DND-41 (cell line): Measurements from ENCODE around the gene CLTB.

Experiments used
- ATAC-seq: fragments of 200-7000 bp; cut with Tn5 transposase; 3 replicates; pipeline ENCODE4 v1.9.1; 2021; ENCODE audit warnings: low read depth; ENCODE audit not compliant: insufficient read depth
- DNase-seq: peaks from one replicate; pipeline ENCODE4 v3.0.0-alpha.2; 2020
- H2AFZ ChIP-seq: 2 replicates; pipeline ENCODE4 v1.6.0; 2012; ENCODE audit warnings: low read depth, low read length
- H3K27ac ChIP-seq: 2 replicates; pipeline ENCODE4 v1.5.1; 2012; ENCODE audit warnings: low read length, inconsistent platforms
- H3K27me3 ChIP-seq: fragments of 200-600 bp; sonication (generic); 2 replicates; pipeline ENCODE4 v1.6.0; 2012; ENCODE audit warnings: low read length, mild to moderate bottlenecking, inconsistent platforms; ENCODE audit not compliant: insufficient read depth, poor library complexity
- H3K36me3 ChIP-seq: 2 replicates; pipeline ENCODE4 v1.5.1; 2012; ENCODE audit warnings: low read length, inconsistent platforms; ENCODE audit not compliant: insufficient read depth
- H3K4me1 ChIP-seq: 2 replicates; pipeline ENCODE4 v1.5.1; 2012; ENCODE audit warnings: mild to moderate bottlenecking, low read length; ENCODE audit not compliant: insufficient read depth
- H3K4me2 ChIP-seq: 2 replicates; pipeline ENCODE4 v1.6.0; 2012; ENCODE audit warnings: mild to moderate bottlenecking, moderate library complexity, low read length, inconsistent platforms; ENCODE audit not compliant: insufficient read depth
- H3K4me3 ChIP-seq, 2 experiments: fragments of 200-600 bp in 1 of 2; shearing (Covaris generic) in 1 of 2; 2 replicates each; pipeline ENCODE4 v1.5.1; 2012 to 2016; ENCODE audit warnings: inconsistent platforms in 2 of 2, low read length in 2 of 2, mild to moderate bottlenecking in 2 of 2, low read depth in 1 of 2, moderate library complexity in 1 of 2
- H3K79me2 ChIP-seq: 2 replicates; pipeline ENCODE4 v1.6.0; 2012; ENCODE audit warnings: low read length, inconsistent platforms; ENCODE audit not compliant: insufficient read depth
- H3K9ac ChIP-seq: 2 replicates; pipeline ENCODE4 v1.6.0; 2012; ENCODE audit warnings: low read depth, mild to moderate bottlenecking, inconsistent platforms, low read length, moderate library complexity
- H3K9me3 ChIP-seq: 2 replicates; pipeline ENCODE4 v1.5.1; 2012; ENCODE audit warnings: low read length, moderate library complexity, mild to moderate bottlenecking, inconsistent platforms; ENCODE audit not compliant: insufficient read depth, severe bottlenecking
- H4K20me1 ChIP-seq: 2 replicates; pipeline ENCODE4 v1.6.0; 2012; ENCODE audit warnings: low read length; ENCODE audit not compliant: insufficient read depth
- EZH2 ChIP-seq: IDR thresholded peaks from 3 replicates; pipeline ENCODE4 v1.6.1; 2012; ENCODE audit warnings: borderline replicate concordance, low read depth, mild to moderate bottlenecking, moderate library complexity, low read length, inconsistent platforms; ENCODE audit not compliant: severe bottlenecking
- TF ChIP-seq, protein P1 (sequence below): IDR thresholded peaks from 2 replicates; pipeline ENCODE4 v1.5.1; 2012; ENCODE audit warnings: borderline replicate concordance, low read length, moderate library complexity, mild to moderate bottlenecking; ENCODE audit not compliant: poor library complexity, severe bottlenecking; ENCODE audit errors: extremely low read depth

Gene CLTB

GRCh38 chr5:176394096-176394495 lies 22.2 kb downstream of the CLTB start:
- DNase-seq (no peak), ATAC-seq (no peak)
- Histone ChIP-seq H3K36me3 (peaks cover 70% of the 10 kb centered on the region), H3K79me2 (peaks cover 16% of the 10 kb centered on the region), H3K9ac (no peak overlapping the region), H3K4me3 (no peak overlapping the region), H3K27ac (no peak overlapping the region), H3K4me1 (peaks cover 11% of the 10 kb centered on the region), H2AFZ (no peak overlapping the region), H3K4me2 (no peak overlapping the region), H3K27me3 (no peaks in the 10 kb centered on the region), H4K20me1 (no peaks in the 10 kb centered on the region), H3K9me3 (no peaks in the 10 kb centered on the region)
- TF ChIP-seq EZH2, result no peak
- TF ChIP-seq, protein P1, sequence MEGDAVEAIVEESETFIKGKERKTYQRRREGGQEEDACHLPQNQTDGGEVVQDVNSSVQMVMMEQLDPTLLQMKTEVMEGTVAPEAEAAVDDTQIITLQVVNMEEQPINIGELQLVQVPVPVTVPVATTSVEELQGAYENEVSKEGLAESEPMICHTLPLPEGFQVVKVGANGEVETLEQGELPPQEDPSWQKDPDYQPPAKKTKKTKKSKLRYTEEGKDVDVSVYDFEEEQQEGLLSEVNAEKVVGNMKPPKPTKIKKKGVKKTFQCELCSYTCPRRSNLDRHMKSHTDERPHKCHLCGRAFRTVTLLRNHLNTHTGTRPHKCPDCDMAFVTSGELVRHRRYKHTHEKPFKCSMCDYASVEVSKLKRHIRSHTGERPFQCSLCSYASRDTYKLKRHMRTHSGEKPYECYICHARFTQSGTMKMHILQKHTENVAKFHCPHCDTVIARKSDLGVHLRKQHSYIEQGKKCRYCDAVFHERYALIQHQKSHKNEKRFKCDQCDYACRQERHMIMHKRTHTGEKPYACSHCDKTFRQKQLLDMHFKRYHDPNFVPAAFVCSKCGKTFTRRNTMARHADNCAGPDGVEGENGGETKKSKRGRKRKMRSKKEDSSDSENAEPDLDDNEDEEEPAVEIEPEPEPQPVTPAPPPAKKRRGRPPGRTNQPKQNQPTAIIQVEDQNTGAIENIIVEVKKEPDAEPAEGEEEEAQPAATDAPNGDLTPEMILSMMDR, result no peak

DNA sequence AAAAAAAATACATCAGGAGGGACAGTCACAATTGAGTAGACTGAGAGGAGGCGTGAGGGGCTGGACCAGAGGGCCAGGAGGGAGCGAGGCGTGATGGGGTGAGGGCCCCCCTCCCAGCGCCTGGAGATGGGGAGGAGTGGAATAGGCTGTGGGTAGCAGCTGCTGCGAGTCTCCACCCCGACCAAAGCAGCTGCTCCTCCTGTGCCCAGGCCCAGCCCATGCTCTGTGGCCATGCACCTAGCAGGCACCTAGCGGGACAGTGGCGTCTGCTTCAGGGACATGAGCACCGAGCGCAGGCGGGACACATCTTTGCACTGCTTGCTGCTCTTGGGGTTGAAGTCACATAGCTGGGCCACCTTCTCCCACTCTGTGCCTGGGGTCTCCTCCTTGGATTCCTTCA lies 23.8 kb downstream of the CLTB start:
- TF ChIP-seq, protein P1, result no peak
- TF ChIP-seq EZH2, result no peak
- Histone ChIP-seq H2AFZ (no peak overlapping the region), H3K79me2 (peaks cover 26% of the 10 kb centered on the region), H3K9ac (no peak overlapping the region), H4K20me1 (0 out of 2 replicates have a peak, but pooled peaks cover 2% of the 10 kb centered on the region), H3K4me2 (no peak overlapping the region), H3K4me3 (no peak overlapping the region), H3K36me3 (peaks cover 65% of the 10 kb centered on the region), H3K4me1 (peaks cover 13% of the 10 kb centered on the region), H3K9me3 (no peaks in the 10 kb centered on the region), H3K27me3 (no peaks in the 10 kb centered on the region), H3K27ac (no peak overlapping the region)
- DNase-seq, result no peak
- no peak for ATAC-seq

- Histone ChIP-seq H3K9me3 (no peaks in the 10 kb centered on the region), H3K4me2 (no peak overlapping the region), H3K4me1 (peaks cover 18% of the 10 kb centered on the region), H3K27me3 (no peaks in the 10 kb centered on the region), H4K20me1 (0 out of 2 replicates have a peak, but pooled peaks cover 7% of the 10 kb centered on the region), H3K36me3 (peaks cover 68% of the 10 kb centered on the region), H3K27ac (no peak overlapping the region), H3K79me2 (peaks cover 31% of the 10 kb centered on the region), H3K4me3 (no peak overlapping the region), H2AFZ (no peak overlapping the region), H3K9ac (no peak overlapping the region)
- no peak for TF ChIP-seq EZH2
- TF ChIP-seq, protein P1, result no peak
- ATAC-seq, result no peak
- DNase-seq, result no peak
Observed at GRCh38 chr5:176391999-176392398, 24.3 kb downstream of the CLTB start.

DNA sequence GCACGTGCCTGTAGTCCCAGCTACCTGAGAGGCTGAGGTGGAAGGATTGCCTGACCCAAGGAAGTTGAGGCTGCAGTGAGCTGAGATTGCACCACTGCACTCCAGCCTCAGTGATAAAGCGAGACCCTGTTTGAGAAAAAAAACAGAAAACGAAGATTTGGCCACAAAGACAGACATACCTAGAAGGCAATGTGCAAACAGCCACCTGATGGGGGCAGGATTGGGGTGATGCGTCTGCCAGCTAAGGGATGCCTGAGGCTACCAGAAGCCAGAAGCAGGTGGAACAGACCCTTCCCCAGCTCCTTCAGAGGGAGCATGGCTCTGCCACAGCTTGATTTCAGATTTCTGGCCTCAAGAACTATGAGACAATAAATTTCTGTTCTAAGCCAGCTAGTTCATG lies 24.9 kb downstream of the CLTB start:
- H4K20me1 ChIP-seq, result peaks cover 11% of the 10 kb centered on the region; the same call in 1 of the 2 replicates
- peaks cover 36% of the 10 kb centered on the region for H3K79me2 ChIP-seq
- H3K27ac ChIP-seq, result no peak overlapping the region
- TF ChIP-seq EZH2, result no peak
- TF ChIP-seq, protein P1, result no peak
- DNase-seq, result no peak
- H3K36me3 ChIP-seq, result peaks cover 68% of the 10 kb centered on the region
- no peak overlapping the region for H3K4me3 ChIP-seq
- H2AFZ ChIP-seq, result no peak overlapping the region
- H3K9ac ChIP-seq, result no peak overlapping the region
- no peak for ATAC-seq
- H3K9me3 ChIP-seq, result no peaks in the 10 kb centered on the region
- H3K27me3 ChIP-seq, result no peaks in the 10 kb centered on the region
- H3K4me1 ChIP-seq, result peaks cover 23% of the 10 kb centered on the region
- H3K4me2 ChIP-seq, result no peak overlapping the region
